ENCODE data around the gene LONRF2. TPM values are rescaled to one million over a fixed set of nuclear protein-coding genes. Genes with fewer than 3 reads are reported as not detected.

LONRF2 gene
- 7.2 and 13.5 TPM in 2 replicates for polyA plus RNA-seq

DNA sequence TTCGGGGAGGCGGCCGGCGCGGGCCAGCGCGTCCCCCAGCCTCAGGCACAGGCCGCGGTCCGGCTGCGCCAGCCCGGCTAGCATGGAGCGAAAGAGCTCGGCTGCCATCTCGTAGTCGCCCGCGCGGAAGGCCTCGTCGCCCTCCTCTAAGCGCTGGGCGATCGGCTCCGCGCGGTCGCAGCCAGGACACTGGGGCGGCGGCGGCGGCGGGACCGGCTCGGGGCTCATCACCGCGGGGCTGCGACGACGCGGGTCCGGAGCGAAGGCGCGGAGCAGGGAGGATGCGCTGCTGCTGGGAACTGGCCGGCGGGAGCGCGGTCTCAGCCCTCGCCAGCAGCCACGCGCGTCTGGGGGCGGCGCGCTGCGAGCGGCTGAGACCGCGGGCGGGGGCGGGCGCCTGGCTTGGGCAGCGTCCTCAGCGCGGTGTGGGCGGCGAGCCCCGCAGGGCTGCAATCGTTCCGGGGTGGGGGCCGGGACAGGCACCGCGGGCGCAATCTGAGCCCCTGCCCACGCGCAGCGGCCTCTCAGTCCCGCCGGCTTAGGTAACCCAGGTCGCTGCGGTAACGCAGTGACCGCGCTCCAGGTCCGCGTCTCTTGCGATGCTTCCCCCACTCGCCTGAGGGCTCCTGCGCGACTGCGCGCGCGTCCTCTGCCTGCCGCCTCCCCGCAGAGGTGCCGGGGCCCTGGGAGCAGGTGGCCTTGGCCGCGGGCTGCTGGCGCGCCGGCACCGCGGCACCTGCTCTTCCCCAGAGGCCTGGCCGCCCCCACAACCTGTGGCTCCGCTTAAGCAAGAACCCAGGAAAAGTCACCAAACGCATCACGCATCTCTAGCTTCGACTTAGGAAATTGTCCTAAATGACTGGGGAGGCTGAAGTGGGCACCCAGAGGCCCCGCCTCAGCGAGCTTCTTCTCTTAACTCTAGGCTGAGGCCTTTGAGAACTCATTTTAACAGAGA is at the start of gene LONRF2:
Gene LONRF2, minus strand, starts transcription at position 636 of the 955 bp plus-strand sequence. Its CDS starts 408 bp downstream, at position 228.

Other genes starting within 250 kb of the LONRF2 start
- 4.6 and 6.4 TPM in 2 replicates for gene AFF3, start 179.9 kb downstream of the LONRF2 start, polyA plus RNA-seq
- gene CHST10, start 95.2 kb upstream of the LONRF2 start, polyA plus RNA-seq = 3.4 and 4.4 TPM in 2 replicates
- not detected in 2 replicates for gene NMS, start 148.0 kb upstream of the LONRF2 start, polyA plus RNA-seq
- gene PDCL3, start 240.5 kb upstream of the LONRF2 start, polyA plus RNA-seq = 45.6 and 59.3 TPM in 2 replicates

Measured in Purkinje cell (primary cell).